ENCODE results near the gene DPPA4.

DNA sequence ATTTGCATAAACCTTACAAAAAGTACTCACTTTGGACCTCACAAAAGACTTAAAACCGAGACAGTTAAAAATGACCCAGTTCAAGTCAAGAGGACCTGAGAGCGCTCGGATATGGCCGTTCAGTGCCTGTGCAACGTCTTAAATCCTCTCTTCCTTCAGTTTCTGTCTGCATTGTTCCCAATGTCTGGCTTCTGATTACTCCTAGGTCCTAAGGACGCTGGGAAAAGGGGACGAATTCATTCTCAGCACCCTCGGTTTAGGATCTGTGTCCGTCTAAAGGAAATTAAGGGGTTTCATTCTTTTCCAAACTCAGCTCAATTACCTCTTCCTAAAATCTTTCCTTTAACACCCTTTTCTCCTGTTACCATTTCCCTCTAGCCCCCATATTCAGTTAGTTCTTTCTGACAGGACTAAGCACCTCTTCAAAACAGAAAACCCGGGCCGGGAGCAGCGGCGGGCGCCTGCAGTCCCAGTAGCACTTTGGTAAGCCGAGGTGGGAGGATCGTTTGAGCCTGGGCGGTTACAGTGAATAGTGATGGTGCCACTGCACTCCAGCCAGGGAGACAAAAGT lies 970 bp downstream of the DPPA4 start:
- no peak for TF ChIP-seq POLR2A (IDR thresholded peaks at IDR 0.05)
- no peak for TF ChIP-seq CTCF (IDR thresholded peaks at IDR 0.05)
